NCI-H526 (cell line): ENCODE results near the gene F10.

ENCODE experiments used
- DNase-seq, 2 experiments: peaks; one replicate each; lab custom pipeline; 2025; lab: John Stamatoyannopoulos, UW

Gene F10

GRCh38 chr13:113117335-113117872 lies 5.2 kb upstream of the F10 start:
- no peak for DNase-seq

- no peak for DNase-seq
These were observed 4.7 kb upstream of the F10 start for GRCh38 chr13:113117911-113118260.

- no peak for DNase-seq
These were observed 4.2 kb upstream of the F10 start for GRCh38 chr13:113118261-113119021.

- no peak for DNase-seq
These were observed 3.3 kb upstream of the F10 start for GRCh38 chr13:113119166-113119821.

- no peak for DNase-seq
These were observed 2.8 kb upstream of the F10 start for GRCh38 chr13:113119822-113120189.

GRCh38 chr13:113120300-113121182 lies 2.1 kb upstream of the F10 start:
- DNase-seq, result no peak

GRCh38 chr13:113121183-113121927 lies 1.2 kb upstream of the F10 start:
- DNase-seq, result no peak

GRCh38 chr13:113121928-113122471 lies 599 bp upstream of the F10 start:
- DNase-seq, result no peak

- peak in 1 of 2 experiments; percentile 42 for DNase-seq
These were observed 915 bp downstream of the F10 start for GRCh38 chr13:113123226-113124201.

GRCh38 chr13:113124211-113124970 lies 1.8 kb downstream of the F10 start:
- no peak for DNase-seq

- DNase-seq, result no peak
These were observed 3.1 kb downstream of the F10 start for GRCh38 chr13:113125506-113126264.

GRCh38 chr13:113126265-113127150 lies 3.9 kb downstream of the F10 start:
- no peak for DNase-seq

GRCh38 chr13:113129480-113129879 lies 6.9 kb downstream of the F10 start:
- no peak for DNase-seq

GRCh38 chr13:113129921-113130750 lies 7.5 kb downstream of the F10 start:
- no peak for DNase-seq

GRCh38 chr13:113135281-113135760 lies 12.7 kb downstream of the F10 start:
- DNase-seq, result no peak

GRCh38 chr13:113137691-113138298 lies 15.2 kb downstream of the F10 start:
- no peak for DNase-seq
